HG03354 (cell line): ENCODE data around the gene ZNF213.
A peak's percentile ranks its signal among the peaks of the same experiment; 100 is the strongest.

ENCODE experiments used
- ATAC-seq: cut with Tn5 transposase; IDR thresholded peaks from one replicate; pipeline ENCODE4 v1.9.1; 2021; ENCODE audit warnings: mild to moderate bottlenecking; ENCODE audit not compliant: unreplicated experiment, poor library complexity, severe bottlenecking

Gene ZNF213

GRCh38 chr16:3145151-3145550 is 10.3 kb downstream of the ZNF213 start:
- ATAC-seq, result no peak

GRCh38 chr16:3145660-3146059 is 10.8 kb downstream of the ZNF213 start:
- no peak for ATAC-seq

GRCh38 chr16:3147046-3147756 is 12.4 kb downstream of the ZNF213 start:
- no peak for ATAC-seq

- no peak for ATAC-seq
Measured at GRCh38 chr16:3147757-3148104, 12.9 kb downstream of the ZNF213 start.

- no peak for ATAC-seq
Measured at GRCh38 chr16:3148256-3149192, 13.7 kb downstream of the ZNF213 start.

- no peak for ATAC-seq
Measured at GRCh38 chr16:3149193-3149530, 14.3 kb downstream of the ZNF213 start.

GRCh38 chr16:3149630-3150345 is 15.0 kb downstream of the ZNF213 start:
- peak; percentile 5 for ATAC-seq

GRCh38 chr16:3150346-3151218 is 15.8 kb downstream of the ZNF213 start:
- ATAC-seq, result peak; percentile 77

- no peak for ATAC-seq
Measured at GRCh38 chr16:3152027-3152276, 17.1 kb downstream of the ZNF213 start.

GRCh38 chr16:3152277-3152990 is 17.6 kb downstream of the ZNF213 start:
- ATAC-seq, result peak; percentile 27

- ATAC-seq, result no peak
Measured at GRCh38 chr16:3152991-3153368, 18.2 kb downstream of the ZNF213 start.

- ATAC-seq, result no peak
Measured at GRCh38 chr16:3155181-3155580, 20.4 kb downstream of the ZNF213 start.

- no peak for ATAC-seq
Measured at GRCh38 chr16:3155972-3156371, 21.1 kb downstream of the ZNF213 start.

- ATAC-seq, result no peak
Measured at GRCh38 chr16:3157229-3158025, 22.6 kb downstream of the ZNF213 start.

GRCh38 chr16:3158026-3158509 is 23.2 kb downstream of the ZNF213 start:
- peak; percentile 6 for ATAC-seq

- peak; percentile 59 for ATAC-seq
Measured at GRCh38 chr16:3158510-3159314, 23.9 kb downstream of the ZNF213 start.

GRCh38 chr16:3161235-3162018 is 26.6 kb downstream of the ZNF213 start:
- ATAC-seq, result no peak
